T-cell (primary cell): Measurements from ENCODE around the gene KLHDC9. TPM values are rescaled to one million over a fixed set of nuclear protein-coding genes. Genes with fewer than 3 reads are reported as not detected.

Source experiments
- ATAC-seq, 4 experiments: fragments of 200-7000 bp in 3 of 4; fragments of 150-1000 bp in 1 of 4; cut with Tn5 transposase; replicated peaks in 1 of 4; 1 replicate in 3 of 4; 2 replicates in 1 of 4; pipeline ENCODE4 v1.10.0; 2021; ENCODE audit warnings: moderate library complexity in 3 of 4, mild to moderate bottlenecking in 2 of 4, moderate number of reproducible peaks in 1 of 4
- CTCF ChIA-PET, 2 donors: fragments of 300-600 bp; sonication (Branson Sonifier 250); formaldehyde crosslinking; loops; one replicate each; lab custom pipeline; 2022; ENCODE audit warnings: antibody characterized with exemption in 2 of 2; lab: Charles Lee
- POLR2A ChIA-PET, 2 donors: fragments of 300-600 bp; sonication (Branson Sonifier 250); formaldehyde crosslinking; loops; one replicate each; lab custom pipeline; 2022; ENCODE audit warnings: antibody characterized with exemption in 2 of 2; lab: Charles Lee
- DNase-seq, 35 experiments: peaks; one replicate each; pipeline versions ENCODE4 v3.0.0 to v3.0.0-alpha.2; 2013 to 2023
- H3K27ac ChIP-seq: one replicate; pipeline ENCODE4 v1.5.1; 2013; ENCODE audit warnings: low read length
- H3K27me3 ChIP-seq, 2 experiments: replicated peaks in 1 of 2; 1 replicate in 1 of 2; 2 replicates in 1 of 2; pipeline versions ENCODE4 v1.6.1 to v1.7.0; 2013; ENCODE audit warnings: low read length in 1 of 2, mixed read lengths in 1 of 2; ENCODE audit not compliant: control insufficient read depth in 2 of 2, insufficient read depth in 2 of 2; ENCODE audit errors: extremely low read depth in 1 of 2
- H3K36me3 ChIP-seq, 2 donors: 1 replicate in 1 of 2; 2 replicates in 1 of 2; pipeline versions ENCODE4 v1.6.1 to v1.7.0; 2013; ENCODE audit warnings: low read length in 1 of 2; ENCODE audit not compliant: control insufficient read depth in 2 of 2, insufficient read depth in 1 of 2; ENCODE audit errors: extremely low read depth in 1 of 2
- H3K4me1 ChIP-seq, 2 experiments: 1 replicate in 1 of 2; 2 replicates in 1 of 2; pipeline versions ENCODE4 v1.6.1 to v1.7.0; 2013; ENCODE audit warnings: low read length in 2 of 2, mixed read lengths in 1 of 2; ENCODE audit not compliant: insufficient read depth in 2 of 2, control insufficient read depth in 1 of 2; ENCODE audit errors: extremely low read depth in 1 of 2
- H3K4me3 ChIP-seq, 2 donors: 1 replicate in 1 of 2; 2 replicates in 1 of 2; pipeline versions ENCODE4 v1.5.1 to v1.7.0; 2013; ENCODE audit warnings: mild to moderate bottlenecking in 2 of 2, low read length in 1 of 2, moderate library complexity in 1 of 2; ENCODE audit not compliant: control insufficient read depth in 1 of 2; ENCODE audit errors: extremely low read depth in 1 of 2
- H3K9me3 ChIP-seq: 2 replicates; pipeline ENCODE4 v1.7.0; 2013
- H3K27ac Mint-ChIP-seq, 2 donors: one replicate each; pipeline ENCODE4 v1.8.0; 2020 to 2021; ENCODE audit warnings: mild to moderate bottlenecking in 2 of 2, mixed read lengths in 2 of 2
- H3K27me3 Mint-ChIP-seq, 2 donors: one replicate each; pipeline ENCODE4 v1.8.0; 2021 to 2022; ENCODE audit warnings: mixed read lengths in 2 of 2
- H3K36me3 Mint-ChIP-seq: one replicate; pipeline ENCODE4 v1.8.0; 2021; ENCODE audit warnings: mixed read lengths
- H3K4me1 Mint-ChIP-seq, 3 donors: one replicate each; pipeline ENCODE4 v1.8.0; 2020 to 2022; ENCODE audit warnings: mixed read lengths in 3 of 3, mild to moderate bottlenecking in 1 of 3
- H3K4me3 Mint-ChIP-seq, 3 donors: one replicate each; pipeline ENCODE4 v1.8.0; 2020 to 2022; ENCODE audit warnings: mild to moderate bottlenecking in 3 of 3, mixed read lengths in 3 of 3, moderate library complexity in 3 of 3
- H3K9me3 Mint-ChIP-seq, 3 donors: one replicate each; pipeline ENCODE4 v1.8.0; 2020 to 2022; ENCODE audit warnings: mixed read lengths in 3 of 3
- WGBS: methylation state at CpG from one replicate; pipeline ENCODE4 v1.1.5; 2013; ENCODE audit warnings: missing lambda C conversion rate; ENCODE audit not compliant: insufficient coverage; 5-methylcytosine and 5-hydroxymethylcytosine counted together
- total RNA-seq, 35 experiments: library from RNA in 6 of 35; stranded (reverse) in 6 of 35; fragments of 120-200 nt in 1 of 35; gene quantifications; one replicate each; pipeline versions ENCODE4 v1.2.1 to v1.2.4 and lab custom pipeline; 2013 to 2026

KLHDC9 gene
- total RNA-seq, 5 donors from 2014 or later (not counting 1 experiment from before 2014, with no cell fraction given) = 0.82 to 1.6 (median 0.86) TPM; not detected in 2

DNA sequence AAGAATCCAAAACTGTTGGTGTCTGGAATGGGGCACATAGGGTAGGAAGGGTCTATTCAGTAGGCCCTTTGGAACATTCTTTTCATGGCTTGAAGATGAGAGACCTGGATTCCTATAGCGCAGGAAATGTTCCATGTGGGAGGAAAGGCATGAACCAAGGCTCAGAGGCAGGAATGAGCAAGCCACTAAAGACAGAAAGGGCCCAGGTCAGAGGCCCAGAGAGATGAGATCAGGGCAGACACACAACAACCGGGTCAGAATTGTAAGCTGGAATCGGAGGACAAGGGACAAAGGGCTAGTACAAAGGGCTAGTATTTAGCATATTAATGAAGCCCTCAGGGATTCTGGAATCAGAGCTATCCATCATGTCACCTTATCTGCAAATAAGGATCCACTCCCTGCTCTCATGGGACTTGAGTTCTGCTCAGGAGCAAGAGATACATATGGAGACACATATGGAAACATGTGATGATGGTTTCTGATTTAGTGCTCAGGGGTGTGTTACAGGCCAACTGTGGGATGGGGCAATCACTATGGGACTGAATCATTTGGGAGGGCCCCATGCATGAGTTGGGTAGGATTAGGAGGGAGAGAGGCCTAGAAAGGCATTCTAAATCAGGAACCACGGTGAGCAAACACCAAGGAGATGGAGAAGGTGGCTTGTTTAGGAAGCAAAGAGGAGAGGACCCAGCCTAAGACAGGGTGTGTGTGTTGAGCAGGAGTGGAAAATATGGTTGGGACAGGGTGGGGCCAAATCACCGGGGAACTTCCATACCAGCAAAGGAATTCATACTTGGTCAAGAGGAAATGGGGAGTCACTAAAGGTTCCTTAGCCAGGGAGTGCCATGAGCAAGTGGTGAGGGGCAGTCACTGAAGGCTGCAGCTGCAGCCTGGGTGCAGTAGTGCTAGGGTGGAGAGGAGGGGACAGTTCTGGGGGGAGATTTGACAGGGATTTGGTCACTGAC, 17.4 kb upstream of the KLHDC9 start:
- ChIA-PET POLR2A (no interaction called here), CTCF (no interaction called here)
- Mint-ChIP-seq H3K9me3 (no peaks in the 10 kb centered on the region), H3K27me3 (no peaks in the 10 kb centered on the region), H3K4me1 (no peaks in the 10 kb centered on the region), H3K27ac (no peak overlapping the region), H3K36me3 (no peaks in the 10 kb centered on the region), H3K4me3 (no peak overlapping the region)
- Histone ChIP-seq H3K4me1 (no peaks in the 10 kb centered on the region), H3K9me3 (no peaks in the 10 kb centered on the region), H3K27ac (no peak overlapping the region), H3K27me3 (peaks cover 0 to 5% of the 10 kb centered on the region in 2 experiments), H3K4me3 (no peak overlapping the region), H3K36me3 (no peaks in the 10 kb centered on the region)
- DNase-seq = no peak
- WGBS = 88% methylated on average over 2 of the region's 5 CpGs
- no peak for ATAC-seq

DNA sequence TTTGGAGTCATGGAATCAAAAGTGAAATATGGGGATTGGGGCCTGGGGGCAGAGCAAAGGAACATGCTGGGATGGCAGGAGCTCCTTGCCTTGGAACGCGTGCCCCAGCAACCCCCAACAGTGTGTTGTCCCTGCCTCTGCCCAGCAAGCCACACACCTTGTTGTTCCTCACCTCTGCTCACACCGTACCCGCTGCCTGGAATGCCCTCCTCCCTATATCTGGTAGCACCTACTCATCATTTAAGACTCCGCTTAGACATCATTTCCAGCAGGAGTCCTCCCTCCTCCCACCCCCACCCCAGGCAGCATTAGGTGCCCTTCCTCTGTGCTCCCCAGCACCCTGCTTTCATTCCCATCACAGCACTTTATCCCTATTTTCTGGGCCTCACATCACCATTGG, 16.6 kb upstream of the KLHDC9 start:
- DNase-seq (no peak), ATAC-seq (no peak)
- H3K36me3 Mint-ChIP-seq = no peaks in the 10 kb centered on the region
- no peak overlapping the region for H3K27ac ChIP-seq
- no peak overlapping the region for H3K4me3 Mint-ChIP-seq
- no peaks in the 10 kb centered on the region for H3K9me3 Mint-ChIP-seq
- no peaks in the 10 kb centered on the region for H3K4me1 Mint-ChIP-seq
- POLR2A ChIA-PET = no interaction called here
- no peaks in the 10 kb centered on the region for H3K9me3 ChIP-seq
- WGBS = 78% methylated on average over 5 of the region's 5 CpGs
- H3K36me3 ChIP-seq = no peaks in the 10 kb centered on the region
- CTCF ChIA-PET = no interaction called here
- no peak overlapping the region for H3K27ac Mint-ChIP-seq
- no peaks in the 10 kb centered on the region for H3K27me3 Mint-ChIP-seq
- no peaks in the 10 kb centered on the region for H3K4me1 ChIP-seq
- H3K4me3 ChIP-seq = no peak overlapping the region
- H3K27me3 ChIP-seq = peaks cover 0 to 5% of the 10 kb centered on the region in 2 experiments

DNA sequence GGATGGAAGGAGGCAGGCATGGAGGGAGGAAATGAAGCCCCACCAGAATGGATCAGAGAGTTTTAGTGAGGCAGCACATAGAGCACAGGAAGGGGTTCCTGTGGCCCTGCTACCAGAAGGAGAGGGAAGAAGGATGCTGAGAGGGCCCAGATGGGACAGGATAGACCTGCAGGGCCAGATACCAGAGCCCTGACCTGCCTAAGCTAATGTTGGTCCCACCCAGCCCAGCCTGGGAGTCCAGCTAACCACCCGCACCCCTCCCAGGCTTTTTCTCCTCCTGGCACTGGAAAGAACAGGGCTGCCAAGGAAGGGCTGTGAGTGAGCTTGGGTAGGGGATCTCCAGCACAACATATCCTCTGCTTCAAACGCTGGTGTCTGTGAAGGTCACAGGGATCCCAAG, 15.7 kb upstream of the KLHDC9 start:
- Mint-ChIP-seq H3K4me3 (no peak overlapping the region), H3K4me1 (no peaks in the 10 kb centered on the region), H3K36me3 (no peaks in the 10 kb centered on the region), H3K27ac (no peak overlapping the region), H3K27me3 (no peaks in the 10 kb centered on the region), H3K9me3 (no peaks in the 10 kb centered on the region)
- CTCF ChIA-PET = interaction anchor here in 1 of 2 donors (0.8 kb wide), 1 partner anchor 14 kb away, joined by 3 read pairs; no protein-coding TSS in a partner anchor
- no peak overlapping the region for H3K4me3 ChIP-seq
- no peaks in the 10 kb centered on the region for H3K9me3 ChIP-seq
- no peaks in the 10 kb centered on the region for H3K4me1 ChIP-seq
- no peak overlapping the region for H3K27ac ChIP-seq
- ATAC-seq = no peak
- peaks cover 0 to 5% of the 10 kb centered on the region in 2 experiments for H3K27me3 ChIP-seq
- POLR2A ChIA-PET = no interaction called here
- no CpG with 5 or more reads among the region's 2 CpGs for WGBS
- DNase-seq = no peak
- no peaks in the 10 kb centered on the region for H3K36me3 ChIP-seq

DNA sequence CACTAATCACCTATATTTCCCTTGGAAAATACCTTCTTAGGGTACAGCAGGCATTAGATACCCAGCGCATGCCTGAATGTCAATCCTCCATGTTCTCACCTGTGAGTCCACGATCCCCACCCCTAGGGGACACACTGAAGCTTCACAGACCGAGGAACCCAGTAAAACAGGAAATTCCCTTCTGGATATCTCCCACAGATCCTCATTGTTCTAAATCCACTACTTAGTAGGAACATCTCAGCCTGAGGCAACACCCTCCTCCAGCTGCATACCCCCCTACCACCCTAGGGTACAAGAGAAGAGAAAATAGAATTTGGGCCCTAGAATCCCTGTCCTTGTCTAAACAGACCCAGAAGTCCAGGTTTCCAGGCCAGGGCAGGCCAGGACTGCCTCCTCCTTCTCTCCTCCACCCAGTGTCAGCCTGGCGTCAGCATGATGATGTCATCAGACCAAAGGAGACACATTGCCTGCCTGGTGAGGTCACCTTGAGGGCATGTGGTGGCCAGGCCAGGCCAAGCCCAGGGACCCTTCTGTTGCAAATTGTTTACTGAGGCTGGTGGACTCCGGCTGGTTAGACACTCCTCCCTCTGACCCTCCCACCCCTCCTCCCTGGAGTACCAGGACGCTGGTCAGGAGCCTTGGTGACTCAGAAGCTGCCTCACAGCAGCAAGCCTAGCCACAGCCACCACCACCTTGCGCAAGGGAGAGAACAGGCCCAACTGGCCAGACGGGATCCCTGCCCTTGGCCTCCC, 15.0 kb upstream of the KLHDC9 start:
- no peak overlapping the region for H3K4me3 ChIP-seq
- no peaks in the 10 kb centered on the region for H3K4me1 Mint-ChIP-seq
- H3K9me3 Mint-ChIP-seq = no peaks in the 10 kb centered on the region
- no peak overlapping the region for H3K4me3 Mint-ChIP-seq
- ChIA-PET POLR2A (no interaction called here), CTCF (interaction anchor here in 1 of 2 donors (0.8 kb wide), 1 partner anchor 13 kb away, joined by 3 read pairs; no protein-coding TSS in a partner anchor)
- no peaks in the 10 kb centered on the region for H3K36me3 Mint-ChIP-seq
- H3K9me3 ChIP-seq = no peaks in the 10 kb centered on the region
- DNase-seq (peak in 4 of 35 experiments; percentile 17 to 54 (median 22)), ATAC-seq (no peak)
- 87% methylated on average over 7 of the region's 8 CpGs for WGBS
- H3K36me3 ChIP-seq = no peaks in the 10 kb centered on the region
- H3K27me3 ChIP-seq = peaks cover 0 to 5% of the 10 kb centered on the region in 2 experiments
- no peak overlapping the region for H3K27ac Mint-ChIP-seq
- H3K27me3 Mint-ChIP-seq = no peaks in the 10 kb centered on the region
- no peaks in the 10 kb centered on the region for H3K4me1 ChIP-seq
- H3K27ac ChIP-seq = no peak overlapping the region

DNA sequence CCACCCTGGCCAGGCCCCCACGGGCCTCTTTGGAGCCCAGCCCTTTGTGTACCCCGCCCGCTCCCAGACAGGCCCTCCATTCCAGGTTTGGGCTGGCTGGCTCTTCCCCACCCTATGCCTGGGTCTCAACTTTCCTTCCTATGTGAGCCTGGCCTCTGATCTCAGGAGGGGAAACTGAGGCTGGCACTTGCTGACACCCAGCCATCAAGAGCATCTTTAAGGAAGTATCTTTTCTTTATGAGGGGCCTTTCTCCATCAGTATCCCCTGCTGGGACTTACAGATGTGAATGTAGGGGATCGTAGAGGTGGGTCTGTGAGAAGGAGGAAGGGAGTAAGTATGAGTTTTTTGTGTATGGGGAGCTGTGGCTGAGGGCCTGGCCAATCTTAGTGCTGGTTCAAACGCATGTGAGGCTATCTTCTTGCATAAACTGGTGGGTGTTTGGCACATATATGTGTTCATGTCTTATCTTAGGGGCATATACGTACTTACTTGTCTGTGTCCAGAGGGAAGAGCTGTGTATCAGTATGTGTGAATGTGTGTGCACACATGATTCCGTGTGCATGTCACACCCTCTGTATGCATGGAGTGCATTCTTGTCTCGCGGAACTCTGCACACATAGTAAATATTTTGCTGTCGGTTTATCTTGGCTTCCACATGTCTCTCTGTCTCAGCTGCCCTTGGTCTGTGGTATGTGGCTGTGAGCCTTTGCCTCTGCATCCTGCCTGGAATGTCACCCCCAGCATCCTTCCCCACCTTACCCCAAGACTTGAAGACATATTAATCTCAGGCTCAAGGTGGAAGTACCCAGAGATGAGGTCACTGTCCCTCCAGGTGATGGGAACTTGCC, 14.2 kb upstream of the KLHDC9 start:
- Histone ChIP-seq H3K36me3 (no peaks in the 10 kb centered on the region), H3K27ac (no peak overlapping the region), H3K27me3 (peaks cover 0 to 5% of the 10 kb centered on the region in 2 experiments), H3K4me3 (no peak overlapping the region), H3K9me3 (no peaks in the 10 kb centered on the region), H3K4me1 (no peaks in the 10 kb centered on the region)
- DNase-seq (no peak), ATAC-seq (no peak)
- Mint-ChIP-seq H3K4me3 (no peak overlapping the region), H3K27me3 (no peaks in the 10 kb centered on the region), H3K36me3 (no peaks in the 10 kb centered on the region), H3K27ac (no peak overlapping the region), H3K4me1 (no peaks in the 10 kb centered on the region), H3K9me3 (no peaks in the 10 kb centered on the region)
- WGBS = 80% methylated on average over 5 of the region's 10 CpGs
- CTCF ChIA-PET = interaction anchor here in 1 of 2 donors (0.6 to 0.8 kb wide), 2 partner anchors 10 to 11 kb away, joined by 3 to 13 read pairs; no protein-coding TSS in a partner anchor
- POLR2A ChIA-PET = no interaction called here
